Stomach (tissue), 9 donors: Measurements from ENCODE around the gene SMAD9. TPM values are rescaled to one million over a fixed set of nuclear protein-coding genes. Genes with fewer than 3 reads are reported as not detected.

Experiments used
- DNase-seq, 2 donors: peaks; one replicate each; pipeline versions ENCODE4 v3.0.0 to v3.0.0-alpha.2; 2013 to 2019
- H3K27ac ChIP-seq, 5 donors: fragments of 200-600 bp in 4 of 5; sonication (generic) in 4 of 5; one replicate each; pipeline ENCODE4 v1.5.1; 2013 to 2019; ENCODE audit warnings: mild to moderate bottlenecking in 1 of 5, moderate library complexity in 1 of 5
- H3K27me3 ChIP-seq, 3 donors: fragments of 200-600 bp; sonication (generic); one replicate each; pipeline ENCODE4 v1.5.1; 2017 to 2019; ENCODE audit warnings: mixed run types in 1 of 3
- H3K36me3 ChIP-seq, 4 donors: fragments of 200-600 bp; sonication (generic); 1 replicate in 3 of 4; 2 replicates in 1 of 4; pipeline ENCODE4 v1.5.1; 2016 to 2019
- H3K4me1 ChIP-seq, 4 donors: fragments of 200-600 bp; sonication (generic); one replicate each; pipeline ENCODE4 v1.5.1; 2016 to 2019
- H3K4me3 ChIP-seq, 4 donors: fragments of 200-600 bp; sonication (generic) in 3 of 4; one replicate each; pipeline ENCODE4 v1.5.1; 2016 to 2019; ENCODE audit warnings: mild to moderate bottlenecking in 1 of 4
- H3K9me3 ChIP-seq, 4 donors: fragments of 200-600 bp; sonication (generic); one replicate each; pipeline ENCODE4 v1.5.1; 2016 to 2019
- CTCF ChIP-seq, 7 experiments: fragments of 450-650 bp in 4 of 7; fragments of 200-600 bp in 3 of 7; sonication (generic) in 3 of 7; IDR thresholded peaks; one replicate each; pipeline ENCODE4 v1.5.1; 2016 to 2019; ENCODE audit warnings: antibody characterized with exemption in 7 of 7, control low read depth in 2 of 7, mild to moderate bottlenecking in 1 of 7
- EP300 ChIP-seq: sonication (generic); formaldehyde crosslinking; IDR thresholded peaks from one replicate; pipeline ENCODE4 v1.6.1; 2017; ENCODE audit warnings: antibody characterized with exemption
- POLR2A ChIP-seq, 4 donors: fragments of 450-650 bp; IDR thresholded peaks; one replicate each; pipeline ENCODE4 v1.6.1; 2016; ENCODE audit warnings: antibody characterized with exemption in 4 of 4, control low read depth in 2 of 4, mild to moderate bottlenecking in 1 of 4, moderate library complexity in 1 of 4
- POLR2AphosphoS5 ChIP-seq, 3 donors: sonication (generic); formaldehyde crosslinking; IDR thresholded peaks; one replicate each; pipeline ENCODE4 v1.6.1; 2016; ENCODE audit warnings: antibody characterized with exemption in 3 of 3
- WGBS, 5 donors: extraction: QIAGEN DNeasy Blood & Tissue Kit in 3 of 5; methylation state at CpG; one replicate each; pipeline versions ENCODE4 v1.1.5 to v1.1.7; 2013 to 2018; 5-methylcytosine and 5-hydroxymethylcytosine counted together
- intact Hi-C: fragments of 100-400 bp; cut with DNase I; formaldehyde crosslinking; loops from one replicate; pipeline ENCODE4 v1.15.1; 2023; ENCODE audit warnings: low total_unique reads
- polyA plus RNA-seq, 3 donors: library from polyadenylated mRNA; stranded (reverse); fragments of 200-250 nt; gene quantifications; one replicate each; pipeline ENCODE4 v1.2.3, GENCODE V29; 2013
- total RNA-seq, 5 donors: library from RNA; depleted of rRNA; stranded (reverse); fragments of >200 nt; gene quantifications; one replicate each; pipeline versions ENCODE4 v1.1.0 to v1.2.3, GENCODE V29; 2014 to 2016
- donor health status: healthy with polysubstance abuse.
- donor health status: Bipolar disorder and iron deficiency.
- donor health status: healthy.

Gene SMAD9
- total and polyA plus RNA-seq, 8 donors, result 1.6 to 21.5 (median 8.1) TPM

- Histone ChIP-seq H3K36me3 (peaks cover 0 to 47% (median 40%) of the 10 kb centered on the region in 4 donors), H3K27ac (no peak overlapping the region), H3K9me3 (no peaks in the 10 kb centered on the region), H3K27me3 (no peaks in the 10 kb centered on the region), H3K4me3 (no peak overlapping the region), H3K4me1 (peaks cover 0 to 14% (median 0%) of the 10 kb centered on the region in 4 donors)
- TF ChIP-seq POLR2AphosphoS5 (IDR thresholded peaks at IDR 0.05) (no peak), POLR2A (IDR thresholded peaks at IDR 0.05) (no peak)
- no peak for DNase-seq
- intact Hi-C loops, result no loop called here
These were observed 53.8 kb downstream of the SMAD9 start for GRCh38 chr13:36866232-36866631.

DNA sequence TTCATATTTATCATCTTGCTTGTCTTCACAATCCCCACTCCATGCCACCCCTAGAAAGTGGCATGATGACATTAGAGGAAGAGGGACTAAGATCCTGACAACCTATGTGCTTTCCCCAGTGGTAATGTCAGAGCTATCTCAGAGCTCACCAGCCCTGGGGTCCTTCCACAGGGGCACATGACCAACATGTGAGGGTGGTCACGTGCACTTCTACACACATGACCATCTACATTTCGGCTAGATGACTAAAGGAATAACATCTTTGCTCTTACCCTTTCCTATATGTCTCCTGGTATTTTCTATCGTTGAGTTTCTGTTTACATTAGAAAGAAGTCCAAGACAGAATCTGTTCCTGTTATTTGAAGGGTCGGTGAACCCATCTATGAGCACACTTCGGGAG, 54.8 kb downstream of the SMAD9 start:
- Histone ChIP-seq H3K4me1 (peaks cover 0 to 5% (median 0%) of the 10 kb centered on the region in 4 donors), H3K9me3 (no peaks in the 10 kb centered on the region), H3K27me3 (no peaks in the 10 kb centered on the region), H3K4me3 (no peak overlapping the region), H3K27ac (no peak overlapping the region), H3K36me3 (peaks cover 0 to 39% (median 33%) of the 10 kb centered on the region in 4 donors)
- WGBS, 5 donors, result 85 to 92% (median 89%) methylated on average over 5 of the region's 5 CpGs
- intact Hi-C loops, result no loop called here
- DNase-seq, result no peak
- TF ChIP-seq CTCF (IDR thresholded peaks at IDR 0.05) (no peak), EP300 (no peak), POLR2AphosphoS5 (IDR thresholded peaks at IDR 0.05) (no peak), POLR2A (IDR thresholded peaks at IDR 0.05) (no peak)

GRCh38 chr13:36862722-36863121, 57.3 kb downstream of the SMAD9 start:
- no peaks in the 10 kb centered on the region for H3K9me3 ChIP-seq
- no peak for DNase-seq
- no peaks in the 10 kb centered on the region for H3K4me1 ChIP-seq
- peaks cover 0 to 32% (median 23%) of the 10 kb centered on the region in 4 donors for H3K36me3 ChIP-seq
- no peak overlapping the region for H3K4me3 ChIP-seq
- intact Hi-C loops, result no loop called here
- no peaks in the 10 kb centered on the region for H3K27me3 ChIP-seq
- 81 to 88% (median 85%) methylated on average over 7 of the region's 7 CpGs for WGBS, 5 donors
- no peak for TF ChIP-seq POLR2AphosphoS5 (IDR thresholded peaks at IDR 0.05)
- TF ChIP-seq CTCF (IDR thresholded peaks at IDR 0.05), result no peak
- TF ChIP-seq EP300, result no peak
- TF ChIP-seq POLR2A (IDR thresholded peaks at IDR 0.05), result no peak
- H3K27ac ChIP-seq, result no peak overlapping the region

GRCh38 chr13:36862002-36862685, 57.9 kb downstream of the SMAD9 start:
- Histone ChIP-seq H3K9me3 (no peaks in the 10 kb centered on the region), H3K4me1 (no peaks in the 10 kb centered on the region), H3K4me3 (no peak overlapping the region), H3K27me3 (no peaks in the 10 kb centered on the region), H3K27ac (no peak overlapping the region), H3K36me3 (peaks cover 0 to 27% (median 22%) of the 10 kb centered on the region in 4 donors)
- DNase-seq, result no peak
- WGBS, 5 donors, result 69 to 79% (median 76%) methylated on average over 6 of the region's 6 CpGs
- intact Hi-C loops, result no loop called here
- TF ChIP-seq CTCF (IDR thresholded peaks at IDR 0.05) (no peak), POLR2A (IDR thresholded peaks at IDR 0.05) (no peak), EP300 (no peak), POLR2AphosphoS5 (IDR thresholded peaks at IDR 0.05) (no peak)

GRCh38 chr13:36859259-36859658, 60.8 kb downstream of the SMAD9 start:
- 75 to 93% (median 90%) methylated on average over 4 of the region's 4 CpGs for WGBS, 5 donors
- no peak for DNase-seq
- no peak overlapping the region for H3K4me3 ChIP-seq
- peaks cover 0 to 14% (median 10%) of the 10 kb centered on the region in 4 donors for H3K36me3 ChIP-seq
- H3K27ac ChIP-seq, result no peak overlapping the region
- H3K4me1 ChIP-seq, result no peaks in the 10 kb centered on the region
- H3K27me3 ChIP-seq, result no peaks in the 10 kb centered on the region
- H3K9me3 ChIP-seq, result no peaks in the 10 kb centered on the region
- intact Hi-C loops, result loop anchor here (5.0 kb wide), 1 partner anchor 123 kb away; no protein-coding TSS in a partner anchor
- TF ChIP-seq CTCF (IDR thresholded peaks at IDR 0.05), result no peak
